ENCODE results near the gene PRPS1. TPM values are rescaled to one million over a fixed set of nuclear protein-coding genes. Genes with fewer than 3 reads are reported as not detected.

The PRPS1 gene
- total RNA-seq, 1 experiment from 2014 or later: 126 TPM

DNA sequence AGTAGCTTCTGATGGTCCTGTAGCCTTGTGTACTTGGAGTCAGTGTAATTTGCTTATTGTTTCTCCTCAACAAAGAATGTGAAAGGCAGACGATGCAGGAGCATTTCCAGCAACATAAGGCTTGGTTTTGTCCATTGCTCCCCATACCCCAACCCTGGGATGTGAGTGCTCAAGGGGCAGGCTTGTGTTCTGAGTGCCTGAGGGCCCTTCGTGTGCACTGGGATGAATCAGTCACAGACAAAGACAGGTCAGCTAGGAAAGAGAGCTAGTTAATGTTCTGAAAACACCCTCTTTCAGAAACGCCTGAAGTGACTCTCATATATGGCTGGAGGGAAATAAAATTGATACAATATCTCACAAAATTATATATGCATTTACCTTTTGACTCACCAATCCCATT is 59.1 kb downstream of the PRPS1 start:
- Mint-ChIP-seq H3K27ac (no peak overlapping the region), H3K4me1 (no peaks in the 10 kb centered on the region), H3K9me3 (peaks cover 4% of the 10 kb centered on the region; the same call in 1 of the 2 replicates), H3K36me3 (no peaks in the 10 kb centered on the region), H3K4me3 (no peak overlapping the region), H3K27me3 (ENCODE audit: low read depth) (no peaks in the 10 kb centered on the region)
- TF ChIP-seq OVOL2 (CRISPR knock-in tag; IDR thresholded peaks at IDR 0.05; ENCODE audit: borderline replicate concordance): no peak
- TF ChIP-seq GTF2I (CRISPR knock-in tag; conservative IDR thresholded peaks at IDR 0.05): no peak
- no peak for TF ChIP-seq ZNF263 (CRISPR knock-in tag; IDR thresholded peaks at IDR 0.05; ENCODE audit: low read depth)
- TF ChIP-seq RORB (CRISPR knock-in tag; IDR thresholded peaks at IDR 0.05): no peak
- TF ChIP-seq ZNF416 (CRISPR knock-in tag; IDR thresholded peaks at IDR 0.05): no peak
- TF ChIP-seq ZNF138 (CRISPR knock-in tag; conservative IDR thresholded peaks at IDR 0.05): no peak
- no peak for TF ChIP-seq GRHL2 (CRISPR knock-in tag; IDR thresholded peaks at IDR 0.05; ENCODE audit: insufficient replicate concordance, severe bottlenecking)
- TF ChIP-seq TEAD1 (CRISPR knock-in tag; IDR thresholded peaks at IDR 0.05): no peak
- no peak for TF ChIP-seq ZNF232 (CRISPR knock-in tag; IDR thresholded peaks at IDR 0.05)
- no peak for TF ChIP-seq ZNF423 (CRISPR knock-in tag; IDR thresholded peaks at IDR 0.05)
- POLR2A ChIA-PET: no interaction called here
- CTCF ChIA-PET: no interaction called here
- no peak for ATAC-seq
- no peak for DNase-seq (ENCODE audit: low spot score)

- no peaks in the 10 kb centered on the region for H3K9me3 Mint-ChIP-seq
- no peak overlapping the region for H3K4me3 Mint-ChIP-seq
- DNase-seq (ENCODE audit: low spot score) (no peak), ATAC-seq (no peak)
- no peaks in the 10 kb centered on the region for H3K4me1 Mint-ChIP-seq
- H3K36me3 Mint-ChIP-seq: no peaks in the 10 kb centered on the region
- ChIA-PET POLR2A (no interaction called here), CTCF (no interaction called here)
- no peaks in the 10 kb centered on the region for H3K27me3 Mint-ChIP-seq (ENCODE audit: low read depth)
- H3K27ac Mint-ChIP-seq: no peak overlapping the region
- TF ChIP-seq RORB (CRISPR knock-in tag; IDR thresholded peaks at IDR 0.05): no peak
- TF ChIP-seq ZMAT4 (CRISPR knock-in tag; IDR thresholded peaks at IDR 0.05): no peak
- TF ChIP-seq SMAD3 (CRISPR knock-in tag; IDR thresholded peaks at IDR 0.05; ENCODE audit: borderline replicate concordance): no peak
- TF ChIP-seq ZSCAN18 (CRISPR knock-in tag; IDR thresholded peaks at IDR 0.05): no peak
- TF ChIP-seq USF2 (CRISPR knock-in tag; IDR thresholded peaks at IDR 0.05): no peak
- TF ChIP-seq PRRX2 (CRISPR knock-in tag; IDR thresholded peaks at IDR 0.05): no peak
- TF ChIP-seq, protein P1, sequence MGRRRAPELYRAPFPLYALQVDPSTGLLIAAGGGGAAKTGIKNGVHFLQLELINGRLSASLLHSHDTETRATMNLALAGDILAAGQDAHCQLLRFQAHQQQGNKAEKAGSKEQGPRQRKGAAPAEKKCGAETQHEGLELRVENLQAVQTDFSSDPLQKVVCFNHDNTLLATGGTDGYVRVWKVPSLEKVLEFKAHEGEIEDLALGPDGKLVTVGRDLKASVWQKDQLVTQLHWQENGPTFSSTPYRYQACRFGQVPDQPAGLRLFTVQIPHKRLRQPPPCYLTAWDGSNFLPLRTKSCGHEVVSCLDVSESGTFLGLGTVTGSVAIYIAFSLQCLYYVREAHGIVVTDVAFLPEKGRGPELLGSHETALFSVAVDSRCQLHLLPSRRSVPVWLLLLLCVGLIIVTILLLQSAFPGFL (CRISPR knock-in tag; IDR thresholded peaks at IDR 0.05; ENCODE audit: borderline replicate concordance): no peak
- TF ChIP-seq, protein P2, sequence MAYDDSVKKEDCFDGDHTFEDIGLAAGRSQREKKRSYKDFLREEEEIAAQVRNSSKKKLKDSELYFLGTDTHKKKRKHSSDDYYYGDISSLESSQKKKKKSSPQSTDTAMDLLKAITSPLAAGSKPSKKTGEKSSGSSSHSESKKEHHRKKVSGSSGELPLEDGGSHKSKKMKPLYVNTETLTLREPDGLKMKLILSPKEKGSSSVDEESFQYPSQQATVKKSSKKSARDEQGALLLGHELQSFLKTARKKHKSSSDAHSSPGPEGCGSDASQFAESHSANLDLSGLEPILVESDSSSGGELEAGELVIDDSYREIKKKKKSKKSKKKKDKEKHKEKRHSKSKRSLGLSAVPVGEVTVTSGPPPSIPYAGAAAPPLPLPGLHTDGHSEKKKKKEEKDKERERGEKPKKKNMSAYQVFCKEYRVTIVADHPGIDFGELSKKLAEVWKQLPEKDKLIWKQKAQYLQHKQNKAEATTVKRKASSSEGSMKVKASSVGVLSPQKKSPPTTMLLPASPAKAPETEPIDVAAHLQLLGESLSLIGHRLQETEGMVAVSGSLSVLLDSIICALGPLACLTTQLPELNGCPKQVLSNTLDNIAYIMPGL (CRISPR knock-in tag; IDR thresholded peaks at IDR 0.05): no peak
- TF ChIP-seq, protein P3, sequence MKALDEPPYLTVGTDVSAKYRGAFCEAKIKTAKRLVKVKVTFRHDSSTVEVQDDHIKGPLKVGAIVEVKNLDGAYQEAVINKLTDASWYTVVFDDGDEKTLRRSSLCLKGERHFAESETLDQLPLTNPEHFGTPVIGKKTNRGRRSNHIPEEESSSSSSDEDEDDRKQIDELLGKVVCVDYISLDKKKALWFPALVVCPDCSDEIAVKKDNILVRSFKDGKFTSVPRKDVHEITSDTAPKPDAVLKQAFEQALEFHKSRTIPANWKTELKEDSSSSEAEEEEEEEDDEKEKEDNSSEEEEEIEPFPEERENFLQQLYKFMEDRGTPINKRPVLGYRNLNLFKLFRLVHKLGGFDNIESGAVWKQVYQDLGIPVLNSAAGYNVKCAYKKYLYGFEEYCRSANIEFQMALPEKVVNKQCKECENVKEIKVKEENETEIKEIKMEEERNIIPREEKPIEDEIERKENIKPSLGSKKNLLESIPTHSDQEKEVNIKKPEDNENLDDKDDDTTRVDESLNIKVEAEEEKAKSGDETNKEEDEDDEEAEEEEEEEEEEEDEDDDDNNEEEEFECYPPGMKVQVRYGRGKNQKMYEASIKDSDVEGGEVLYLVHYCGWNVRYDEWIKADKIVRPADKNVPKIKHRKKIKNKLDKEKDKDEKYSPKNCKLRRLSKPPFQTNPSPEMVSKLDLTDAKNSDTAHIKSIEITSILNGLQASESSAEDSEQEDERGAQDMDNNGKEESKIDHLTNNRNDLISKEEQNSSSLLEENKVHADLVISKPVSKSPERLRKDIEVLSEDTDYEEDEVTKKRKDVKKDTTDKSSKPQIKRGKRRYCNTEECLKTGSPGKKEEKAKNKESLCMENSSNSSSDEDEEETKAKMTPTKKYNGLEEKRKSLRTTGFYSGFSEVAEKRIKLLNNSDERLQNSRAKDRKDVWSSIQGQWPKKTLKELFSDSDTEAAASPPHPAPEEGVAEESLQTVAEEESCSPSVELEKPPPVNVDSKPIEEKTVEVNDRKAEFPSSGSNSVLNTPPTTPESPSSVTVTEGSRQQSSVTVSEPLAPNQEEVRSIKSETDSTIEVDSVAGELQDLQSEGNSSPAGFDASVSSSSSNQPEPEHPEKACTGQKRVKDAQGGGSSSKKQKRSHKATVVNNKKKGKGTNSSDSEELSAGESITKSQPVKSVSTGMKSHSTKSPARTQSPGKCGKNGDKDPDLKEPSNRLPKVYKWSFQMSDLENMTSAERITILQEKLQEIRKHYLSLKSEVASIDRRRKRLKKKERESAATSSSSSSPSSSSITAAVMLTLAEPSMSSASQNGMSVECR (CRISPR knock-in tag; IDR thresholded peaks at IDR 0.05; ENCODE audit: borderline replicate concordance): no peak
- TF ChIP-seq, protein P4, sequence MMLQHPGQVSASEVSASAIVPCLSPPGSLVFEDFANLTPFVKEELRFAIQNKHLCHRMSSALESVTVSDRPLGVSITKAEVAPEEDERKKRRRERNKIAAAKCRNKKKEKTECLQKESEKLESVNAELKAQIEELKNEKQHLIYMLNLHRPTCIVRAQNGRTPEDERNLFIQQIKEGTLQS (CRISPR knock-in tag; conservative IDR thresholded peaks at IDR 0.05): no peak
- no peak for TF ChIP-seq SMAD4 (CRISPR knock-in tag; IDR thresholded peaks at IDR 0.05)
- TF ChIP-seq NFYB (CRISPR knock-in tag; conservative IDR thresholded peaks at IDR 0.05; ENCODE audit: low read depth): no peak
- TF ChIP-seq NR1H2 (CRISPR knock-in tag; IDR thresholded peaks at IDR 0.05): no peak
- TF ChIP-seq ATF2 (CRISPR knock-in tag; IDR thresholded peaks at IDR 0.05; ENCODE audit: borderline replicate concordance, low read depth): no peak
- TF ChIP-seq ZBTB21 (CRISPR knock-in tag; IDR thresholded peaks at IDR 0.05; ENCODE audit: borderline replicate concordance): no peak
- no peak for TF ChIP-seq OVOL2 (CRISPR knock-in tag; IDR thresholded peaks at IDR 0.05; ENCODE audit: borderline replicate concordance)
- TF ChIP-seq HMGA2 (CRISPR knock-in tag; IDR thresholded peaks at IDR 0.05): no peak
These were observed 62.7 kb downstream of the PRPS1 start for GRCh38 chrX:107691024-107691448.
